GM21390 (cell line): Measurements from ENCODE around the gene SORL1.

Experiments used
- ATAC-seq: cut with Tn5 transposase; IDR thresholded peaks from one replicate; pipeline ENCODE4 v1.9.1; 2021; ENCODE audit not compliant: unreplicated experiment

Gene SORL1

DNA sequence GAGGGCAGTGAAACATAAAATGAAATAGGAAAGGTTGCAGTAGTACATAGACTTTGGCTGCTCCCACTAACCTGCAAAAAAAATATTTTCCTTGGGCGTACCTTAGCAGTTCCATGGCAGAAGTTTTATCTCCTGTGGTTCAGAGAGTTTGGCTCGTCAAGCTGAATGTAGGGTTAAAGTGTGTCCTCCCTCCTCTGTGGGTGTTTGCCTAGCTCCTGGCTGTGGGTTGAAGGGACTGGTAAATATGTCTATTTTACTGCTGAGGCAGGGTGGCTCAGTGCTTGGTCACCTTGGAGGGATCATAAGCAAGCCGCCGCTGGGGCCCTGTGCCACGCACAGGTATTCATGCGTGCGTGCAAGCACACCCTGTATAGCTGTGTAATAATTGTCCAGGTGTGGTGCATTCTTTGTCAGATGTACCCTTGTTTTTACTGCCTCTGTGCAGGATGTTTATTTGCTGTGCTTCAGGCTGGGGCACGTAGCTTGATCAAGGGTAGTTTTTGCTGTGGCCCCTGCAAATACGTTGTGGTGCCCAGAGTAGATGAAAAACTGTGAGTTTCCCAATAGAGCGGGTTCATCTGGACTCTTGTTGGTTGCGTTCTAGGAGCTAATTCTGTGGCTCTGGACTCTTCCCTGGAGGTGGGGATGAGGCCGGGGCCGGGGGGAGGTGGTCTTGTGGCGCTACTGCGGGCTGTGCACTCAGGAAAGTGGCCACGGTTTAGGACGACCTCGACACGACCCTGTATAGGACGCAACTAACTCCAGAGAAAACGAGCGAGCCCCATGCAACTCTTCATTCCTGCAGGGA lies 732 bp upstream of the SORL1 start:
- no peak for ATAC-seq

DNA sequence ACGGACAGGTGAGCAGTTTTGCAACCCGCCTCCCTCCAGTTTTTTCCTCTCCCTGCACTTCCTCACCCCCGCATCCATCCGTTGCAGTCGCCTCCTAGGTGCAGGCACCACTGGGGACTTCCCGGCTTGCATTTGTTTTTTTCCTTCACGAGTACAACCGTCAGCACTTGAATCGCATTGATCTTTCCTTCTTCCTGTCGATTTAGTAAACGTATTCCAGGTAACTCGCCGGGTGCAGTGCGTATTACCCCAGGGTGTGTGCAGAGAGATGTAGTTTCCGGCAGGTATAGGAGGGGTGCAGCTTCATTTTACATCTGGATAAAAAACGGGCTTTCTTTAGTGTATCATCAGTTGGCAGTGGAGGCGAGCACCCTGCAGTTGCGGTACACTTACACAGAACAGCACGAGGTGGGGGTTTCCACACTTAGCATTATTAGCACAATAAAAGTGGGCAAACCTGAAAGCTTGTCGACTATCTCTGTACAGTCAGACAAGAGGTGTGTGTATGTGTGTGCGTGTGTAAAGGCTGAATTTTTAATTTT lies 566 bp downstream of the SORL1 start, which contains the start of gene SORL1-AS1:
TSS of gene SORL1-AS1 (minus strand) at position 359 of the 542 bp plus-strand sequence.
- peak; percentile 5 for ATAC-seq

DNA sequence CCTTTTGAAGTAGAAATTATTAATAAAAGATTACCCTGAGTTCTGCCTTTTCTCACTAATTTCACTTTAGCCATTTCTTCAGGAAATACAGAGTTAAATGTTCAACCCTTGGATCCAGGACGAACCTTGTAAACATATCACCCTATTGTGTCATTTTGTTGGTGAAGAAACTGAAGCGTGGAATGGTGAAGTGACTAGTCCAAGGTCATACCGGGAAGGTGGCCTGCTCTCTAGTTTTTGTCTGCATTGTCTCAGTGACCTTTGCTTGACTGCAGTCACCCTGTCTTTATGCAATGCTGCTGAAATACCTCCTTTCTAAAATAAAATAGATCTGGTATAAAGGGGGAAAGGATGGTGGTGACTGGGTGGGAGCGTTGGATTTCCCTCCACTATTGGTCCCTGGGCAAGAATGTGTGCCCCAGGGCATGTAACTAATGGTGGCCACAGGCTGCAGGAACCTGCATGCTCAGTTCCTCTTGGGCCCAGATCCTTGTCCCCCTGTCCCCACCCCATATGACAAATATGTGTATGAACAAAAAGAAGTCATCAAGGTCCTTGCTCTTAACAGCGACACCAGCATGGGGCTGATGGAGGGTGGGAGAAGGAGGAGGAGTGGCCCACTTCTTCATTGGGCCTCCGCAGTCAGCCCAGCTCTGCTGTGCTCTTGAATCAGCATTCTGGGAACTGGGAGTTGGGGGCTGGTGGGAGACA lies 1.6 kb downstream of the SORL1 start:
- ATAC-seq, result no peak

DNA sequence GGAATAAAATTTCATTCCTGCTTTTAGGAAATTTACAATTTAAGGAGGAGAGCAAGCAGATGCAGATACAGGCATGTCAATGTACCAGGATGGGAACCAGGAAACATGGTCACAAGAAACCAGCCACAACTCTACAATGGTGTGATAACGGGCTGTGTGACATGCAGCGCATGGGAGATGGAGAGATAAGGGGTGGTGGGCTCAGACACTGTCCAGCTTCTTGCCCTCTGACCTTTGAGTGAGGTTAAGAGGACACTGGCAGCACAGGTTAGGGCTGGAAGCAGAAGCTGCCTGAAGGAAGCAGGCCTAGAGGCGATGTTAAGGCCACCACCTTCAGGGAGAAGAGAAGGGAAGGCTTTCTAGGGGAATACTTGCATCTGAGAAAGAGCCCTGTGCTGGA lies 3.0 kb downstream of the SORL1 start:
- no peak for ATAC-seq

DNA sequence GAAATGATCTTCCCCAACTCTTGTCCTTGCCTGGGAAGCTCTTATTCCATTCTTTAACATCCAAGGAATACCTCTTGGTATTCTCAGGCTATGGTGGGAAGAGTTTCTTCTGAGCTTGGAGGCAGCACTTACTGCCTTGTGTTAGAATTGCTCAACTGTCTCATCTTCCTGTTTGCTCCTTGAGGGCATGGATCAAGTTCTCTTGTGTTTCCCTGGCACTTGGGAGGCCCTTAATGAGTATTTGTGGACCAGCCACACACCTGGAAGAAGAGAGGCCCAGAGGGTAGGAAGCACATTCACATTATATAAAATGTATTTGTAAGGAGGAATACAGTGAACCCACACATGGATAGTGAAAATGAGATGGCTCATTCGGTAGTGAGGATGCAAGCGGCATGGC lies 4.0 kb downstream of the SORL1 start:
- ATAC-seq, result no peak

DNA sequence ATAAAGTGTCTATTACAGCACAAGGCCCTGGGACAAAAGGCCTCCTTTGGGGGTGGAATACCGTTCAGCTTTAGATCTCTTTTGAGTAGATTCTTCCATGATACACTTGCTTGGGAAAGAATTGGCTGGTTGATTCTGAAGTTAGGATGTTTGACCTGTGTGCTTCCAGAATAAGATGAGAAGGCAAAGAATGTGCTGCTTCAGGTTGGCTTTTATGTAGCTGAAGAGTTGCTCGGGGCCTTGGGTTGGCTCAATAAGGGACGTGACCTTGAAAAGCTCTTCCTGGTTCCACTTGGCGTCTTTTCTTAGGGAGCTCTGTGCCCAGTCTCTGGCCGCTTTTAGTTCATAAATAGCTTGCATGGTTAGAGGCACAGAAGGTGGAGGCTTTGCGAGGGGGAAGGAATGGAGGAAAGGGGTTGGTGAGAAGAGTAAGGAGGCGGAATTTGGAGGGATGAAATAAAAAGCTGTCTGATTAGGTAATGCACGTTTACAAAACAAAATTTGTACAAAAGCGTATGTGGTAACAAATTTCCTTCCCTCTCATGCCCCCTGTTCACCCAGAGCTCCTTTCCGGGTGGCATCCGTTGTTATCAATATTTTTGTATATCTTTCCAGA lies 4.8 kb downstream of the SORL1 start:
- ATAC-seq, result no peak

DNA sequence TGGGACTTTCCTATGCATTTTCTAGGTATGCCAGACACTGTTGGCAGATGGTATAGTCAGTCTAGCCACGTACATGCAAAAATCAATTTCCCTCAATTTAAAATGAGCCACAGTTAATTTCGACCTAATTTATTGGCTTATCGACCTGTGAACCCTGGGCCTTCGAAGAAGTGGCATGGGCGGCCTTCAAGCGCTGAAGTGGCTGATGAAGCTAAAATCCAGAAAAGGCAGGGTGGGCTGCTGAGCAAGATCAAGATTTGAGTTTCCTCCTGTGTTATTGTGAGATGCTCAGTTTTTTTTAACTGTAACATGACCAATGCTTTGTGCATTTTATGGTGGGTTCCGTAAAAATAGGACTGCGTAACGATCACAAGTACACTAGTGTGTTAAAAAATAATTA lies 6.4 kb downstream of the SORL1 start:
- no peak for ATAC-seq

DNA sequence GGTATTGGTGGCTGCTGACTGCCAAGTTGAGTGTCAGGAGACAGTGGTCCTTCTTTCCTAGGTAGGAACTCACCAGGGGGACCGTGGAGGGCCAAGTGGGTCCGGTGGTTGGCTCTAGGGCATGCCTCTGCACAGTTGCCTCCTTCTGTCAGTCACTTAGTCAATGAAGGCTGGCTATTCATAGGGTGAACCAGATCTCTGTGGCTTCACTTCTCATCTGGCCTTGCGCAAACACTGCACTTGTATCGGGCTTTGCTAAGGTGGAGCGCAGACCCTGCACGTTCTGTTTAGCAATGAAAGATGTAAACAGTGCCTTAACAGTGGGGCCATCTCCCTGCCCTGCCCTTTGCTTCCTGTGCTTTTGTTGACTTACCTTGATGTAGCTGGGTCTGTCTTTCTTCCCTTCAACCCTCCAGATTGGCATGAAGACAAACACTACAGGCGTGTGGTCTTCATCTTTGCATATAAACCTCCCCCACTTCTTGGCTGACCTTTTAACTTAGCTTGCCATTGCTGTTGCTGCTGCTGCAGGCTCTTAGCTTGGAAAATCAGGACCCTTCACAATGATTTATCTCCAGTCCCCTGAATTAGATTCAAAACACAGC lies 7.4 kb downstream of the SORL1 start:
- ATAC-seq, result no peak

DNA sequence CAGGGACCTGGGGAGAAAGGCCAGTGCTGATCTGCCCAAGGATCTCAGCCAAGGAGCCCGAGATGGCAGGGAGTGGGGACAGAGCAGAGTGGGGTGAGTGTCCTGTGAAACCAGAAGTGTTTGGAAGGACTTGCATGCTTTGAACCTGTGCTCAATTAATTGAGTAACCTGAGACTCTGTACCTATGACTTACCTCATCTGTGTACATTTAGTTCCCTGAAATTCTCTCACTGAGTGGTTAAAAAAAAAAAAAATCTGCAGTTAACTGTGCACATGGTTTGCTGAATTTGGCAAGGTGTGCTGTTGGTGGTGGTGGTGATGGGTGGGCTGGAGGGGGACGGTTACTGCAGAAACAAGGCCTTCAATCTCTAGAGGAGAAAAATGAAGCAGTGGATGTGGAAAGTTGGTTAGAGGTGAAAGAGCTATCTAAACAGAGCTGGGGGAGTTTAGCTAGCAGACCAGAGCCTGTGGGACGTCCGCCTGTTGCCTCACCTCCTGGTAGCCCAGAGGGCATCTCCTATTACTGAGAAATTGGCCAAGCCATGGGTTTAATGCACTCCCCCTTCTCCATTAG lies 8.9 kb downstream of the SORL1 start:
- no peak for ATAC-seq

DNA sequence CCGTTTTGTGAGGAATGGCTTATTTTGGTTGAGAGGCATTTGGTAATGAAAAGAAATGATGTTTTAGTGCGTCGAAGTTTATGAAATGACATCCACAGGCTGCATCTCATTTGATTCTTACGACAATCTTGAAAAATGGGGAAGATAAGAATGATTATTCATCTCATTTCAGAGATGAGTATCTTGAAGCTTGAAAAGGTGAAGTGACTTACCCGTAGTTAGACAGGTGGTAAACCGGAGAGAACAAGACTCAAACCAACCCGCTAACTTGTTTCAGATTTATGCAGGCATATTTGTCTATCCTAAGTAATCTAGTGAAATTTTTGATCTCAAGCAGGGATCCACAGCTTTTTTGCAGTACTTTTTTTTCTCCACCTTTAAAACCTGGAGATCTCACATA lies 9.7 kb downstream of the SORL1 start:
- ATAC-seq, result no peak

DNA sequence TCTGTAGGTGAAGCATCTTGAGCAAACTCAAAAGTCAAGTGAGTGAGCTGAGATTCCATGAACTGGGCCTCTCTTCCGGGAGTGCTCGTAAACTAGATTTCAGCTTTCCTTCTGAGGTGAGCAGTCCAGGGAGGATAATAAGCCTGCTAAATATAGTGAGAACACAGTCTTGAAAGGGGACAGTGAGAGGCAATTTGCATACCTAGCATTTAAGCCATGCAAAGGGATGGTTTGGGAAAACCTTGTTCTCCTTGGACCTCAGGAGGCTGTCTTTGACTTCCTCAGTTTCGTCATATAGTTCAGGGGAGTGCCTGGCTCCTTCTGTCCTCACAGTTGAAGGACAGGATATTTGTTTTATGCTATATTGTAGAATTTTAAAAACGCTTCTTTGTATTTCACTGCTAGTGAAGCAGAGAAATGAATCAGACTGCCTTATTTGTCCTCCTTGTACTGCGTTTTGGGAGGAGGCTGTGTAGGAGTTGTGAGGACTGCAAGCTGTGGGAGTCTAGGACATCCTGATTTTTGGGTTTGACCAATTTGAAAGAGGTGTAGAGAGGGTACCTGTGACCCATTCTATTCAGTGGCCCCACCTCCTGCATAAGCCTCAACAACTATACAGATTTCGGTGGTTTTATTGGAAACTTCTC lies 11.7 kb downstream of the SORL1 start:
- no peak for ATAC-seq

DNA sequence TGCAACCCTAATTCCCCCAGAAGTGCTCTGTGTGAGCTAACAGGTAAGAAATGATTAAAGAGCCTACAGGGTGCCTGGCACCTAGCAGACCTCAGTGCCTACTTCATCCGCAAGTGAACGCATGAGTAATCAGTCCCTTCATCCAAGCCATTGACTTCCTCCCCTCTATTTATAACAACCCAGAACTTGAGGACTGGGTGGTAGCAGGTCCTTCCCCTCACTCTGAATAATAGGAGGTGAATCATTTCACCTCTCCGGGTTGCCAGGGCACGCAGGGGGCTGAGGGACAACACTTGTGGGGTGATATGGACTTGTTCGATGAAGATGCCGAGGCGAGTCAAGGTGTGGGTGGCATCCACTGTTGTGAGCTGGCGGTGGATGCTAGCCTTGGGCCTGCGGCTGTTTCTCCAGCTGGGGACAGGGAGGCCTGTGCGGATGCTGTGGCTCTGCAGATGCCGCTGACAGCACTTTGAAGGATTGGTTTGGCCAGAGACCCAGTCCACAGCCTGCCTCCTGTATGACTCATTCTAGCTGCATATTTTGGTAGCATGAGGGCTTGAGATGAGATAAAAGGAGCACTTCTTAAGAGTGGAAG lies 12.3 kb downstream of the SORL1 start:
- peak; percentile 44 for ATAC-seq

DNA sequence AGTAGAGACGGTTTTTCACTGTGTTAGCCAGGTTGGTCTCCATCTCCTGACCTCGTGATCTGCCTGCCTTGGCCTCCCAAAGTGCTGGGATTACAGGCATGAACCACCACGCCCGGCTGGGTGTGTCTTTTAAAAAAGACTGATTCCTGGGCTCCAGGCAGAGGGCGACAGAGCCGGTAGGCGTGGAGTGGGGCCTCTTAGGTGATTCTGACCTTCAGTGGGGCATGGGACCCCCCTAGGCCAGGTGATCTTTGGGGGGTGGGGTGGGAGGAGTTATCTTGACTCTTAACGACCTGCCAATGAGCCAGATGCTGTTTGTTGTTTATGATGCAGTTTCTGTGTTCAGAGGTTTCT lies 13.6 kb downstream of the SORL1 start:
- ATAC-seq, result no peak

DNA sequence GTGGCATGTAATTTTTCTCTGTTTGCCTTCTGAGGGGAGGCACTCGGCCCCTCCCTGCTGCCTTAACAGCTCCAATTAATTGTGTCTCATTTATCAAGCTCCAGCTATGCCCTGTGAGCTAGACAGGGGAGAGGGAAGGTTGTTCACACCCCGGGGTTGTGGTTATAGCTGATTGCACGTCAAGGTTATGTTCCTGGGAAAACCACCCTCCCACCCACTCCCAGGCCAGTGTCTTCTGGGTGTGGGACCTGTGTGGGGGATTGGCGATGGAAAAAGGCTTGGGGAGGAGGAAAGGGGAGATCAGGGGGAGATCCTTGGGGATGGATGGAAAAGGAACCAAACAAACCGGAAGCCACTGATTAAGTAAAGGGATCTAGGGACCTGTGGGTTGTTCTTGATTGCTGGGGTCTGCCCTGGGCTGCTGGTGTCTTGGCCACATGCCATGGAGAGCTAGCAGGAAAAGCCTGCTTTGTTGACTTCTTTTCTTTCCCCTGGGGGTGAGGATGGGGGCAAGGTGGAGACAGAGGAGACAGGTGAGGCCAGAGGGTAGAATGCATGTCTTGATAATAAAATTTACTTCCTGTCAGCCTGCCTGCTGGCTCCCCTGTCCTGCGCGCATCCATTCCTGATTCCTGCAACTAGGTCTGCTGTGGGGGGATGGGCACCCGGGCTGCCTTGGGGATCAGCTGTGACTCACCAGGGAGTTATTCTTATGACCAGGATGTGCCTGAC lies 14.1 kb downstream of the SORL1 start:
- no peak for ATAC-seq

DNA sequence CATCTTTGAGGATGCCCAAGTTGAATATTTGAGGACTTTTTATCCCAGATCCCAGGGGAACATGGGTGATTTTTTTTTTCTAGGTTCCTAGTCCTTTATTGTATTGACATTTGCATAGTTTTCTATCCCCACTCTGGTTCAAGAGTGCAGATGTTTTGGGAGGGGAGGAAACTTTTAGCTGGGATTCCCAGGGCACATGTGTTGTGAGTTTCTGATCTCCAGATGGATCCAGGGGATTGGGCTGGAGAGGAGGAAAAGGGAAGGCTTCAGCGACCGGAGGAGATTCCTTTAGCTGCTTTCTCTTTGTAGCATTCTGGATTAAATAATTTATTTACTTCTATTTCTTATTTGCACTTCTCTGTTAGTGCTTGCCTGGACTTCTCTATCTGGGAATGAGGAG lies 15.4 kb downstream of the SORL1 start:
- no peak for ATAC-seq

DNA sequence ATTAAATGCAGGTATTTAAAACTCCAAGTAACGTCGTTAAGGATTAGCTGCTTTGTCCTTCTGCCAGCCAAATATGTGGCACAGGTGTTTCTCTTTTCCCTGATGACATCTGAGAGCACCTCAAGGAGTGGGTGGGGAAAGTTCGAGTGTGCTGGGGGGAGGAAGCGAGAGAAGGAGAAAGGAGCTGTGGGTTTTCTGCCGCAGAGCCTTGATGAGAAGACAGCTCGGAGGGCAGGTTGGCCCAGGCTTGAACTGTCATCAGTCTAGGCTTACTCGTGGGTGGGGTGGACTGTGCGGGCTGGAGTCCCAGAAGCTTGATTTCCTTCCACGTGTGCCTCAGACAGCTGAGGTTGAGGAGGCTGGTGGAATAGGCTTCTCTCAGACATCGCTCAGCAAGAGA lies 15.9 kb downstream of the SORL1 start:
- ATAC-seq, result peak; percentile 50

DNA sequence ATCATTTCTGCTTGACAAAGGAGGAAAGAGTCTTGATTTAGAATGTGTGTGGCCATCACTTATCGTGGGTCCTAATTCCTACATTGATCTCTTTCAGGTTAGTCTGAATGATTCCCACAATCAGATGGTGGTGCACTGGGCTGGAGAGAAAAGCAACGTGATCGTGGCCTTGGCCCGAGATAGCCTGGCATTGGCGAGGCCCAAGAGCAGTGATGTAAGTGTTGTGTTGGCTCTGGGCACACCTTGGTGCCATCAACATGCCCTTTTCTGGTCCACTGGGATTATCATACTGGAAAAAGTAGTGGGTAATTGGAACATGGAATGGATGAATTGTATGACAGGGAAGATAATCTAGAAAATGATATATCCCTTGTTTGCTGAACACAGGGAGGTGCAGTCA lies 17.8 kb downstream of the SORL1 start:
- ATAC-seq, result no peak

DNA sequence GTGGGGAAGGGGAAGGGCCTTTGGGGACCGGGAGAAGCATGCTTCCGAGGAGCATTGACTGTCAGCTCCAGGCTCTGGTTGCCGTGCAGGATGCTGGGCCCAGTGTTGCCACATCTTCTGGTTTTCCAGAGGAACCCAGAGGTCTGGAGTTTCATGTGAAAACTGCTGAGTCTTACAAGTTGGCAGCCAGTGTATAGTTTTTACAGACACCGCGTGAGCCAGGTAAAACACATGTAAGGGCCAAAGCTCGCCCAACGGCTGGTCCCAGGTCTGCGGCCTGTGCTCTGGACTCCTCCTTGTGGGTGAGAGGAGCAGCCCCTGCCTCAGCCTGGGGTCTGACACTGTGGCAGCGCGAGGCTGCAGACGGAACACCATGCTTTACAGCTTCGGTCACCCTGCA lies 19.1 kb downstream of the SORL1 start:
- ATAC-seq, result no peak

DNA sequence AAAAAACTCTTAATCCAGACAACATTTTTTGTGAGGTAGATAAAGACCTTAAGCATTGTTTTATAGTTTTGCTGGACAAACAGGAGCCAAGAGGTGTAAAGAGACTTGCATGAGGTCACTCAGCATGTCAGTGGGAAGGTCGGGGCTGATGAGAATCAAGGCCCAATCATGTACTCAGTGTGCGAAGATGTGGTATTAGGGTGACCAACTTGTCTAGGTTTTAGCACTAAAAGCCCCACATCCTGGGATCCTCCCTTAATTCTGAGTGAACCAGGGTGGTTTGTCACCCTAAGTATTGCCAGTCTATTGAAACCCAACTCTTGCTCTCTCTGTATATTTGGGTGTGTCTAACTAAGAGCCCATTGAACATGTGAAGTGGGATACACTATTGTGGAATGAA lies 20.2 kb downstream of the SORL1 start:
- ATAC-seq, result no peak
